ENCODE data around the gene PCNA.

- TF ChIP-seq CTCF (IDR thresholded peaks at IDR 0.05) (no peak), POLR2A (IDR thresholded peaks at IDR 0.05; ENCODE audit: low read depth) (no peak), EP300 (IDR thresholded peaks at IDR 0.05) (no peak)
Observed at GRCh38 chr20:5070570-5070969, 49.2 kb downstream of the PCNA start.

Data from esophagus muscularis mucosa (tissue), 4 donors.